ENCODE results near the gene USP54.

GRCh38 chr10:73601486-73601921 is 10.4 kb upstream of the USP54 start:
- TF ChIP-seq EP300 (IDR thresholded peaks at IDR 0.05) = no peak
- TF ChIP-seq CTCF (IDR thresholded peaks at IDR 0.05) = no peak

Measured in tibial nerve (tissue), 4 donors.